ENCODE data around the gene GNL3.

DNA sequence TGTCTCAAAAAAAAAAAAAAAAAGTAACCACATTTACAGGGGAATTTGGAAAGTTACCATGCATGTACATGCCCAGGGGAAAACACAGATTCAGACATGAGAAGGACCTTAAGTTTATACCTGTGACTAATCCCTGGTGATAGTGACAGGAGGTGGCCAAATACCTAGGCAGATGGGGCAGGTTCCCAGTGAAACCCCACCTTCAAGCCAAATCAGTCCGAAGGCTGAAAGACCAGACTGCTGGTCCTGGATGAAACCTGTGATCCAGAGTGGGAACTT is 35.8 kb downstream of the GNL3 start:
- TF ChIP-seq, protein P1, sequence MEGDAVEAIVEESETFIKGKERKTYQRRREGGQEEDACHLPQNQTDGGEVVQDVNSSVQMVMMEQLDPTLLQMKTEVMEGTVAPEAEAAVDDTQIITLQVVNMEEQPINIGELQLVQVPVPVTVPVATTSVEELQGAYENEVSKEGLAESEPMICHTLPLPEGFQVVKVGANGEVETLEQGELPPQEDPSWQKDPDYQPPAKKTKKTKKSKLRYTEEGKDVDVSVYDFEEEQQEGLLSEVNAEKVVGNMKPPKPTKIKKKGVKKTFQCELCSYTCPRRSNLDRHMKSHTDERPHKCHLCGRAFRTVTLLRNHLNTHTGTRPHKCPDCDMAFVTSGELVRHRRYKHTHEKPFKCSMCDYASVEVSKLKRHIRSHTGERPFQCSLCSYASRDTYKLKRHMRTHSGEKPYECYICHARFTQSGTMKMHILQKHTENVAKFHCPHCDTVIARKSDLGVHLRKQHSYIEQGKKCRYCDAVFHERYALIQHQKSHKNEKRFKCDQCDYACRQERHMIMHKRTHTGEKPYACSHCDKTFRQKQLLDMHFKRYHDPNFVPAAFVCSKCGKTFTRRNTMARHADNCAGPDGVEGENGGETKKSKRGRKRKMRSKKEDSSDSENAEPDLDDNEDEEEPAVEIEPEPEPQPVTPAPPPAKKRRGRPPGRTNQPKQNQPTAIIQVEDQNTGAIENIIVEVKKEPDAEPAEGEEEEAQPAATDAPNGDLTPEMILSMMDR (IDR thresholded peaks at IDR 0.05; ENCODE audit: low read depth, low read length, missing input control) = no peak
- TF ChIP-seq FOXA1 (IDR thresholded peaks at IDR 0.05) = no peak
- TF ChIP-seq, protein P2, sequence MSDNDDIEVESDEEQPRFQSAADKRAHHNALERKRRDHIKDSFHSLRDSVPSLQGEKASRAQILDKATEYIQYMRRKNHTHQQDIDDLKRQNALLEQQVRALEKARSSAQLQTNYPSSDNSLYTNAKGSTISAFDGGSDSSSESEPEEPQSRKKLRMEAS (IDR thresholded peaks at IDR 0.05) = no peak
- no peak for TF ChIP-seq JUND (IDR thresholded peaks at IDR 0.05)
- TF ChIP-seq TAF1 (conservative IDR thresholded peaks at IDR 0.05) = no peak
- TF ChIP-seq EGR1 (IDR thresholded peaks at IDR 0.05; ENCODE audit: low read depth in 2 of 2) = no peak
- TF ChIP-seq GABPA (IDR thresholded peaks at IDR 0.05 in 1 of 2, conservative IDR thresholded peaks at IDR 0.05 in 1 of 2) = no peak
- TF ChIP-seq, protein P3, sequence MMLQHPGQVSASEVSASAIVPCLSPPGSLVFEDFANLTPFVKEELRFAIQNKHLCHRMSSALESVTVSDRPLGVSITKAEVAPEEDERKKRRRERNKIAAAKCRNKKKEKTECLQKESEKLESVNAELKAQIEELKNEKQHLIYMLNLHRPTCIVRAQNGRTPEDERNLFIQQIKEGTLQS (IDR thresholded peaks at IDR 0.05) = no peak
- TF ChIP-seq ZBTB33 (IDR thresholded peaks at IDR 0.05) = no peak

Measured in liver (tissue), 3 donors.